HEK293 (cell line): ENCODE data around the gene HNRNPA2B1.

Source experiments
- BCL11B ChIP-seq: fragments of 450-650 bp; formaldehyde crosslinking; IDR thresholded peaks from 2 replicates; pipeline ENCODE4 v1.5.1; 2016; ENCODE audit warnings: low read depth, missing biosample characterization, missing genetic modification characterization
- CTCF ChIP-seq: fragments of 450-650 bp; formaldehyde crosslinking; IDR thresholded peaks from 2 replicates; pipeline ENCODE4 v1.5.1; 2016; ENCODE audit warnings: missing biosample characterization, missing genetic modification characterization
- ZNF341 ChIP-seq: fragments of 450-650 bp; formaldehyde crosslinking; IDR thresholded peaks from 2 replicates; pipeline ENCODE4; 2016; ENCODE audit warnings: low read depth, missing biosample characterization, missing genetic modification characterization
- ZSCAN5A ChIP-seq: fragments of 450-650 bp; formaldehyde crosslinking; IDR thresholded peaks from 2 replicates; pipeline ENCODE4 v1.5.1; 2016; ENCODE audit warnings: missing biosample characterization, missing genetic modification characterization

GRCh38 chr7:26195867-26196657 lies 4.5 kb downstream of the HNRNPA2B1 start:
- TF ChIP-seq ZSCAN5A (tag by site-specific recombination), result no peak
- no peak for TF ChIP-seq CTCF (tag by site-specific recombination)
- TF ChIP-seq ZNF341 (tag by site-specific recombination), result no peak
- TF ChIP-seq BCL11B (tag by site-specific recombination), result no peak
